GM12878 (cell line): ENCODE measurements around the gene CATSPERZ. TPM values are rescaled to one million over a fixed set of nuclear protein-coding genes. Genes with fewer than 3 reads are reported as not detected.

Experiments
- ATF2 ChIP-seq: IDR thresholded peaks from 2 replicates; pipeline ENCODE4 v1.6.1; 2012; ENCODE audit warnings: low read length, inconsistent platforms
- BCL3 ChIP-seq: IDR thresholded peaks from 2 replicates; pipeline ENCODE4 v1.6.1; 2011; ENCODE audit warnings: borderline replicate concordance, low read depth, mild to moderate bottlenecking, moderate library complexity, low read length; ENCODE audit not compliant: insufficient read depth, poor library complexity, severe bottlenecking
- E4F1 ChIP-seq: fragments of 450-650 bp; IDR thresholded peaks from 2 replicates; pipeline ENCODE4 v1.6.1; 2018; ENCODE audit warnings: borderline replicate concordance, mild to moderate bottlenecking; ENCODE audit not compliant: partially characterized antibody
- IRF4 ChIP-seq: IDR thresholded peaks from 2 replicates; pipeline ENCODE4 v1.6.1; 2011; ENCODE audit warnings: low read depth, low read length
- LARP7 ChIP-seq: fragments of 450-650 bp; IDR thresholded peaks from 2 replicates; pipeline ENCODE4 v1.6.1; 2017; ENCODE audit warnings: mild to moderate bottlenecking
- NRF1 ChIP-seq: conservative IDR thresholded peaks from 2 replicates; pipeline ENCODE4 v1.6.1; 2011; ENCODE audit warnings: mild to moderate bottlenecking, low read depth, low read length, improper control_type of control experiment
- PBX3 ChIP-seq: IDR thresholded peaks from 2 replicates; pipeline ENCODE4 v1.6.1; 2011; ENCODE audit warnings: mild to moderate bottlenecking, low read depth, low read length, moderate library complexity; ENCODE audit not compliant: insufficient replicate concordance
- POLR2AphosphoS5 ChIP-seq: IDR thresholded peaks from 2 replicates; pipeline ENCODE4 v1.6.1; 2011; ENCODE audit warnings: mild to moderate bottlenecking, low read length, inconsistent platforms
- ZZZ3 ChIP-seq: IDR thresholded peaks from 2 replicates; pipeline ENCODE4 v1.6.1; 2011; ENCODE audit warnings: low read depth; ENCODE audit not compliant: control insufficient read depth, insufficient read length
- polyA plus RNA-seq, 11 experiments: library from polyadenylated mRNA; depleted of rRNA in 4 of 11; unstranded in 6 of 11; stranded (reverse) in 5 of 11; fragments of >200 nt; fragmentation: Nextera tagmentation in 4 of 11; fragmentation: Illumina TruSeq in 1 of 11; extraction: Ambion mirVana in 4 of 11; extraction: Trizol in 1 of 11; gene quantifications; 1 replicate in 1 of 11; 2 replicates in 10 of 11; pipeline versions ENCODE4 v1.2.1 to v1.2.3, GENCODE V29; 2011 to 2016; ENCODE audit warnings: inconsistent platforms in 2 of 11, missing spikeins in 2 of 11, low read depth in 1 of 11
- total RNA-seq, 4 experiments: library from RNA; depleted of rRNA in 3 of 4; stranded (reverse); fragments of >200 nt in 3 of 4; fragmentation: Illumina TruSeq in 1 of 4; extraction: Trizol in 1 of 4; gene quantifications; 2 replicates each; pipeline versions ENCODE4 v1.2.1 to v1.2.3, GENCODE V29; 2013 to 2021

Gene CATSPERZ
- total and polyA plus RNA-seq, 10 of the 15 experiments (the other 5 are each of a cell fraction or from before 2014, with no cell fraction given) = 0.12 to 0.31 TPM; not detected in 8

GRCh38 chr11:64284048-64284961 is 15.9 kb upstream of the CATSPERZ start, which contains the start of gene BAD (continued):
- TF ChIP-seq E4F1 (no peak), NRF1 (no peak), POLR2AphosphoS5 (no peak), BCL3 (no peak), ZZZ3 (no peak), IRF4 (no peak), LARP7 (peak; percentile 70; the same call in 1 of the 2 replicates), PBX3 (peak; percentile 93), ATF2 (no peak)
